Activated effector memory CD4-positive, alpha-beta T cell treated with Interleukin-2 at 50 U/mL for 16 hours (primary cell): ENCODE data around the gene MICAL1.

Experiments
- DNase-seq: peaks from one replicate; pipeline ENCODE4 v3.0.0-alpha.2; 2020

Gene MICAL1

GRCh38 chr6:109421184-109421583 lies 34.4 kb downstream of the MICAL1 start:
- DNase-seq: no peak

- DNase-seq: no peak
Measured at GRCh38 chr6:109420751-109421150, 34.8 kb downstream of the MICAL1 start.

DNA sequence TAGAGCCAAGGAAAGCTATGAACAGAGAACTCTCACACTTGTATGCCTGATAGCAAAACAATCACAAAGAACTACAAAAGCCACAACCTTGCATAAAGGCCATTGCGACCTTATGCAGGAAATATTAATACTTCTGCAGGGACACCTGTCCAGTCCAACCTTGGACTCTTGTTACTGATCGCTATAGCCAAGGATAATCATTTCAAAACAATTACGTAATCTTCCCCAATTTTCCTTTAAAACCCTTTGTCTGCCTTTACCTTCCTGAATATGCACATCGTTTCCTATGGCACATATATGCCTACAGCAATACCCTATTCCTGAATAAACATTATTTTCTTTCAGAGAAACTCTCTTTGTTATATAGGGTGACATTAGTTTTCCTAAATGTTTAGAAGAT lies 37.9 kb downstream of the MICAL1 start:
- DNase-seq: no peak

DNA sequence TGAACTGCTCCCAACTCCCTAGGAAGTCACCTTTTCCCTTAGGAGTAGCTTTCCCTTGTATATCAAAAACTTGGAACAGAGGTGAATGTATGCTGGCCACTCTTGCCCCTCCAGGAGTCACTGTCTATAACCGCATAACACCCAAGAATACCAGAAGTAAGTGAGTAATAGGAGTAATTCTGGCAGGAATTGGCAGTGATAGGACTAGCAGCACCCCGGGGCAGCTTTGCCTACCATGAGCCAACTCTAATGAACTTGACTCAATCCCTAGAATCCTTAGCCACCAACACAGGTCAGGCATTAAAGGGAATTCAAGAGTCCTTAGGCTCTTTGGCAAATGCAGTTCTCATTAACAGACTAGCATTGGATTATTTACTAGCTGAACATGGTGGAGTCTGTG lies 44.5 kb downstream of the MICAL1 start:
- no peak for DNase-seq

GRCh38 chr6:109406196-109406595 lies 49.4 kb downstream of the MICAL1 start:
- DNase-seq: no peak

- no peak for DNase-seq
Measured at GRCh38 chr6:109397020-109397419, 58.6 kb downstream of the MICAL1 start.

- no peak for DNase-seq
Measured at GRCh38 chr6:109396046-109396718, 59.4 kb downstream of the MICAL1 start.
